ENCODE results near the gene KDM5C.

The KDM5C gene

GRCh38 chrX:53224860-53225797 lies at the start of gene KDM5C:
Gene KDM5C (minus strand): TSS chrX:53225207. CDS start chrX:53224889, 318 bp downstream.
- peak; percentile 82 for DNase-seq

GRCh38 chrX:53272808-53273337 lies 47.9 kb upstream of the KDM5C start:
- DNase-seq: no peak

GRCh38 chrX:53269536-53270107 lies 44.6 kb upstream of the KDM5C start:
- DNase-seq: no peak

- no peak for DNase-seq
Observed at GRCh38 chrX:53268173-53268572, 43.2 kb upstream of the KDM5C start.

- no peak for DNase-seq
Observed at GRCh38 chrX:53266914-53267313, 41.9 kb upstream of the KDM5C start.

- peak; percentile 72 for DNase-seq
Observed at GRCh38 chrX:53265771-53266574, 41.0 kb upstream of the KDM5C start.

GRCh38 chrX:53263597-53264094 lies 38.6 kb upstream of the KDM5C start:
- peak; percentile 64 for DNase-seq

GRCh38 chrX:53262918-53263394 lies 37.9 kb upstream of the KDM5C start:
- DNase-seq: peak; percentile 79

GRCh38 chrX:53262189-53262917 lies 37.3 kb upstream of the KDM5C start:
- DNase-seq: no peak

- no peak for DNase-seq
Observed at GRCh38 chrX:53261355-53261972, 36.5 kb upstream of the KDM5C start.

- DNase-seq: no peak
Observed at GRCh38 chrX:53260836-53261235, 35.8 kb upstream of the KDM5C start.

- no peak for DNase-seq
Observed at GRCh38 chrX:53257670-53258423, 32.8 kb upstream of the KDM5C start.

- DNase-seq: no peak
Observed at GRCh38 chrX:53257166-53257565, 32.2 kb upstream of the KDM5C start.

- no peak for DNase-seq
Observed at GRCh38 chrX:53256446-53257041, 31.5 kb upstream of the KDM5C start.

- no peak for DNase-seq
Observed at GRCh38 chrX:53255738-53256191, 30.8 kb upstream of the KDM5C start.

- DNase-seq: no peak
Observed at GRCh38 chrX:53254570-53255461, 29.8 kb upstream of the KDM5C start.

GRCh38 chrX:53253293-53254020 lies 28.4 kb upstream of the KDM5C start:
- no peak for DNase-seq

GRCh38 chrX:53251307-53251706 lies 26.3 kb upstream of the KDM5C start:
- DNase-seq: peak; percentile 78
